ENCODE results near the gene SMARCC2. TPM values are rescaled to one million over a fixed set of nuclear protein-coding genes. Genes with fewer than 3 reads are reported as not detected.
A peak's percentile ranks its signal among the peaks of the same experiment; 100 is the strongest.

SMARCC2 gene
- total and polyA plus RNA-seq, 2 of the 13 experiments (the other 11 are each of a cell fraction or from before 2014, with no cell fraction given) = 21.3 to 24.1 TPM

DNA sequence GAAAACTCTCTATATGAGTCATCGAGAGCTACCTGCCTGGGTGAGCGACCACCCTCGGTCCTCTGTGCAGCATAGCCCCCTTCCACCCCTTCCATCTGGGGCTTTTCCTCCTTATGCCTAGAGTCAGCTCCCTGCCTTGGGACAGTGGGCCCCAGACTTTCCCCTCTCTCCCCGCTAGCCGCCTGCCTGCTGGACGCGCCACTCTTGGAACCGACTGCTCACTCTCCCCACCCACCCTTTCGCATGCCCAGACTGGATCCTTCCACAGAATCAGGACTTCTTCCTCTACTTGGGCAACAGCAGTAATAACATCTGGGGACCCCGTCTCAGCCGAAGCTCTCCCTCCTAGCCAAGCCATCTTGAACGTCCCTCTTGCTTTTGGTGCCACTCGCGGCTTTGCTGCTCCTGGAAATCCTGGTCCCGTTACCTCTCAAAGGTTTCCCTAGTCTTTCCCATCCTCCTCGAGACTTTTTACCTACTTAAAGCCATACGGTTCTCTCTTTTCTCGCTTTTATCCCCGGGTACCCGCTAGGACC is 60.5 kb downstream of the SMARCC2 start (continued):
- TF ChIP-seq ATRX (CRISPR knock-in tag; IDR thresholded peaks at IDR 0.05; ENCODE audit: borderline replicate concordance) (no peak), ZNF343 (CRISPR knock-in tag; IDR thresholded peaks at IDR 0.05) (no peak; the same call in 1 of the 2 replicates), ZNF564 (CRISPR knock-in tag; IDR thresholded peaks at IDR 0.05) (no peak), AKAP8 (CRISPR knock-in tag; IDR thresholded peaks at IDR 0.05) (no peak), PHF20 (CRISPR knock-in tag; IDR thresholded peaks at IDR 0.05) (0 out of 2 replicates have a peak, but pooled peaks have one; percentile 24), ZNF788 (CRISPR knock-in tag; IDR thresholded peaks at IDR 0.05; ENCODE audit: borderline replicate concordance) (no peak), ZNF350 (CRISPR knock-in tag; IDR thresholded peaks at IDR 0.05; ENCODE audit: borderline replicate concordance, low read depth) (no peak), RFX1 (IDR thresholded peaks at IDR 0.05) (no peak), ZZZ3 (CRISPR knock-in tag; IDR thresholded peaks at IDR 0.05; ENCODE audit: borderline replicate concordance) (no peak), ELF3 (CRISPR knock-in tag; IDR thresholded peaks at IDR 0.05) (no peak), TARDBP (CRISPR knock-in tag; IDR thresholded peaks at IDR 0.05) (no peak), ZNF652 (CRISPR knock-in tag; IDR thresholded peaks at IDR 0.05; ENCODE audit: borderline replicate concordance, low read depth) (no peak), ZNF296 (CRISPR knock-in tag; conservative IDR thresholded peaks at IDR 0.05) (peak; percentile 71; the same call in 1 of the 2 replicates), RFXAP (CRISPR knock-in tag; IDR thresholded peaks at IDR 0.05; ENCODE audit: borderline replicate concordance) (no peak)
- TF ChIP-seq, protein P1, sequence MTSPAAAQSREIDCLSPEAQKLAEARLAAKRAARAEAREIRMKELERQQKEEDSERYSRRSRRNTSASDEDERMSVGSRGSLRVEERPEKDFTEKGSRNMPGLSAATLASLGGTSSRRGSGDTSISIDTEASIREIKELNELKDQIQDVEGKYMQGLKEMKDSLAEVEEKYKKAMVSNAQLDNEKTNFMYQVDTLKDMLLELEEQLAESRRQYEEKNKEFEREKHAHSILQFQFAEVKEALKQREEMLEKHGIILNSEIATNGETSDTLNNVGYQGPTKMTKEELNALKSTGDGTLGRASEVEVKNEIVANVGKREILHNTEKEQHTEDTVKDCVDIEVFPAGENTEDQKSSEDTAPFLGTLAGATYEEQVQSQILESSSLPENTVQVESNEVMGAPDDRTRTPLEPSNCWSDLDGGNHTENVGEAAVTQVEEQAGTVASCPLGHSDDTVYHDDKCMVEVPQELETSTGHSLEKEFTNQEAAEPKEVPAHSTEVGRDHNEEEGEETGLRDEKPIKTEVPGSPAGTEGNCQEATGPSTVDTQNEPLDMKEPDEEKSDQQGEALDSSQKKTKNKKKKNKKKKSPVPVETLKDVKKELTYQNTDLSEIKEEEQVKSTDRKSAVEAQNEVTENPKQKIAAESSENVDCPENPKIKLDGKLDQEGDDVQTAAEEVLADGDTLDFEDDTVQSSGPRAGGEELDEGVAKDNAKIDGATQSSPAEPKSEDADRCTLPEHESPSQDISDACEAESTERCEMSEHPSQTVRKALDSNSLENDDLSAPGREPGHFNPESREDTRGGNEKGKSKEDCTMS (CRISPR knock-in tag; conservative IDR thresholded peaks at IDR 0.05) = no peak
- TF ChIP-seq, protein P2, sequence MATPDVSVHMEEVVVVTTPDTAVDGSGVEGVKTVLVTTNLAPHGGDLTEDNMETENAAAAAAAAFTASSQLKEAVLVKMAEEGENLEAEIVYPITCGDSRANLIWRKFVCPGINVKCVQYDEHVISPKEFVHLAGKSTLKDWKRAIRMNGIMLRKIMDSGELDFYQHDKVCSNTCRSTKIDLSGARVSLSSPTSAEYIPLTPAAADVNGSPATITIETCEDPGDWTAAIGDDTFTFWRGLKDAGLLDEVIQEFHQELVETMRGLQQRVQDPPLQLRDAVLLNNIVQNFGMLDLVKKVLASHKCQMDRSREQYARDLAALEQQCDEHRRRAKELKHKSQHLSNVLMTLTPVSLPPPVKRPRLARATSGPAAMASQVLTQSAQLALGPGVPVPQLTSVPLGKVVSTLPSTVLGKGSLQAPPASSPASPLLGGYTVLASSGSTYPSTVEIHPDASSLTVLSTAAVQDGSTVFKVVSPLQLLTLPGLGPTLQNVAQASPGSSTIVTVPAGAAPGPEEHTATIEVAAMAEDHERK (CRISPR knock-in tag; IDR thresholded peaks at IDR 0.05; ENCODE audit: low read depth) = no peak
- TF ChIP-seq, protein P3, sequence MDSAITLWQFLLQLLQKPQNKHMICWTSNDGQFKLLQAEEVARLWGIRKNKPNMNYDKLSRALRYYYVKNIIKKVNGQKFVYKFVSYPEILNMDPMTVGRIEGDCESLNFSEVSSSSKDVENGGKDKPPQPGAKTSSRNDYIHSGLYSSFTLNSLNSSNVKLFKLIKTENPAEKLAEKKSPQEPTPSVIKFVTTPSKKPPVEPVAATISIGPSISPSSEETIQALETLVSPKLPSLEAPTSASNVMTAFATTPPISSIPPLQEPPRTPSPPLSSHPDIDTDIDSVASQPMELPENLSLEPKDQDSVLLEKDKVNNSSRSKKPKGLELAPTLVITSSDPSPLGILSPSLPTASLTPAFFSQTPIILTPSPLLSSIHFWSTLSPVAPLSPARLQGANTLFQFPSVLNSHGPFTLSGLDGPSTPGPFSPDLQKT (CRISPR knock-in tag; IDR thresholded peaks at IDR 0.05; ENCODE audit: borderline replicate concordance) = no peak
- TF ChIP-seq, protein P4, sequence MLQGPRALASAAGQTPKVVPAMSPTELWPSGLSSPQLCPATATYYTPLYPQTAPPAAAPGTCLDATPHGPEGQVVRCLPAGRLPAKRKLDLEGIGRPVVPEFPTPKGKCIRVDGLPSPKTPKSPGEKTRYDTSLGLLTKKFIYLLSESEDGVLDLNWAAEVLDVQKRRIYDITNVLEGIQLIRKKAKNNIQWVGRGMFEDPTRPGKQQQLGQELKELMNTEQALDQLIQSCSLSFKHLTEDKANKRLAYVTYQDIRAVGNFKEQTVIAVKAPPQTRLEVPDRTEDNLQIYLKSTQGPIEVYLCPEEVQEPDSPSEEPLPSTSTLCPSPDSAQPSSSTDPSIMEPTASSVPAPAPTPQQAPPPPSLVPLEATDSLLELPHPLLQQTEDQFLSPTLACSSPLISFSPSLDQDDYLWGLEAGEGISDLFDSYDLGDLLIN (CRISPR knock-in tag; IDR thresholded peaks at IDR 0.05; ENCODE audit: borderline replicate concordance) = 0 out of 2 replicates have a peak, but pooled peaks have one; percentile 41
- TF ChIP-seq, protein P5, sequence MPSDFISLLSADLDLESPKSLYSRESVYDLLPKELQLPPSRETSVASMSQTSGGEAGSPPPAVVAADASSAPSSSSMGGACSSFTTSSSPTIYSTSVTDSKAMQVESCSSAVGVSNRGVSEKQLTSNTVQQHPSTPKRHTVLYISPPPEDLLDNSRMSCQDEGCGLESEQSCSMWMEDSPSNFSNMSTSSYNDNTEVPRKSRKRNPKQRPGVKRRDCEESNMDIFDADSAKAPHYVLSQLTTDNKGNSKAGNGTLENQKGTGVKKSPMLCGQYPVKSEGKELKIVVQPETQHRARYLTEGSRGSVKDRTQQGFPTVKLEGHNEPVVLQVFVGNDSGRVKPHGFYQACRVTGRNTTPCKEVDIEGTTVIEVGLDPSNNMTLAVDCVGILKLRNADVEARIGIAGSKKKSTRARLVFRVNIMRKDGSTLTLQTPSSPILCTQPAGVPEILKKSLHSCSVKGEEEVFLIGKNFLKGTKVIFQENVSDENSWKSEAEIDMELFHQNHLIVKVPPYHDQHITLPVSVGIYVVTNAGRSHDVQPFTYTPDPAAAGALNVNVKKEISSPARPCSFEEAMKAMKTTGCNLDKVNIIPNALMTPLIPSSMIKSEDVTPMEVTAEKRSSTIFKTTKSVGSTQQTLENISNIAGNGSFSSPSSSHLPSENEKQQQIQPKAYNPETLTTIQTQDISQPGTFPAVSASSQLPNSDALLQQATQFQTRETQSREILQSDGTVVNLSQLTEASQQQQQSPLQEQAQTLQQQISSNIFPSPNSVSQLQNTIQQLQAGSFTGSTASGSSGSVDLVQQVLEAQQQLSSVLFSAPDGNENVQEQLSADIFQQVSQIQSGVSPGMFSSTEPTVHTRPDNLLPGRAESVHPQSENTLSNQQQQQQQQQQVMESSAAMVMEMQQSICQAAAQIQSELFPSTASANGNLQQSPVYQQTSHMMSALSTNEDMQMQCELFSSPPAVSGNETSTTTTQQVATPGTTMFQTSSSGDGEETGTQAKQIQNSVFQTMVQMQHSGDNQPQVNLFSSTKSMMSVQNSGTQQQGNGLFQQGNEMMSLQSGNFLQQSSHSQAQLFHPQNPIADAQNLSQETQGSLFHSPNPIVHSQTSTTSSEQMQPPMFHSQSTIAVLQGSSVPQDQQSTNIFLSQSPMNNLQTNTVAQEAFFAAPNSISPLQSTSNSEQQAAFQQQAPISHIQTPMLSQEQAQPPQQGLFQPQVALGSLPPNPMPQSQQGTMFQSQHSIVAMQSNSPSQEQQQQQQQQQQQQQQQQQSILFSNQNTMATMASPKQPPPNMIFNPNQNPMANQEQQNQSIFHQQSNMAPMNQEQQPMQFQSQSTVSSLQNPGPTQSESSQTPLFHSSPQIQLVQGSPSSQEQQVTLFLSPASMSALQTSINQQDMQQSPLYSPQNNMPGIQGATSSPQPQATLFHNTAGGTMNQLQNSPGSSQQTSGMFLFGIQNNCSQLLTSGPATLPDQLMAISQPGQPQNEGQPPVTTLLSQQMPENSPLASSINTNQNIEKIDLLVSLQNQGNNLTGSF (CRISPR knock-in tag; IDR thresholded peaks at IDR 0.05) = no peak
